Measurements from ENCODE around the gene OR6K6. TPM values are rescaled to one million over a fixed set of nuclear protein-coding genes. Genes with fewer than 3 reads are reported as not detected.

OR6K6 gene
- total RNA-seq, 1 donor from 2014 or later, result not detected

GRCh38 chr1:158717344-158717743 lies 37.2 kb upstream of the OR6K6 start:
- Mint-ChIP-seq H3K4me1 (ENCODE audit: unreplicated experiment) (no peaks in the 10 kb centered on the region), H3K27me3 (peaks cover 7% of the 10 kb centered on the region), H3K9me3 (no peaks in the 10 kb centered on the region), H3K36me3 (no peaks in the 10 kb centered on the region), H3K4me3 (no peak overlapping the region), H3K27ac (no peak overlapping the region)
- TF ChIP-seq CTCF (conservative IDR thresholded peaks at IDR 0.05), result no peak
- DNase-seq (ENCODE audit: extremely low spot score, unreplicated experiment), result no peak

GRCh38 chr1:158719664-158720063 lies 34.9 kb upstream of the OR6K6 start:
- Mint-ChIP-seq H3K27me3 (peaks cover 5% of the 10 kb centered on the region), H3K4me1 (ENCODE audit: unreplicated experiment) (no peaks in the 10 kb centered on the region), H3K9me3 (no peaks in the 10 kb centered on the region), H3K4me3 (no peak overlapping the region), H3K27ac (no peak overlapping the region), H3K36me3 (no peaks in the 10 kb centered on the region)
- DNase-seq (ENCODE audit: extremely low spot score, unreplicated experiment), result no peak
- no peak for TF ChIP-seq CTCF (conservative IDR thresholded peaks at IDR 0.05)

- DNase-seq (ENCODE audit: extremely low spot score, unreplicated experiment), result no peak
- no peak within 1 kb of the TSS for H3K4me3 Mint-ChIP-seq
- peaks cover 5% of the 10 kb centered on the region for H3K27me3 Mint-ChIP-seq
- H3K36me3 Mint-ChIP-seq, result no peaks in the 10 kb centered on the region
- no peak for TF ChIP-seq CTCF (conservative IDR thresholded peaks at IDR 0.05)
- H3K27ac Mint-ChIP-seq, result no peak within 1 kb of the TSS
- H3K9me3 Mint-ChIP-seq, result no peaks in the 10 kb centered on the region
- no peaks in the 10 kb centered on the region for H3K4me1 Mint-ChIP-seq (ENCODE audit: unreplicated experiment)
Observed at GRCh38 chr1:158720620-158721019, 33.9 kb upstream of the OR6K6 start, which contains the start of gene OR6K3. OR6K3 (minus strand) TSS chr1:158720720; CDS start chr1:158718115, 2,605 bp downstream.

GRCh38 chr1:158724442-158724841 lies 30.1 kb upstream of the OR6K6 start:
- Mint-ChIP-seq H3K9me3 (no peaks in the 10 kb centered on the region), H3K27ac (no peak overlapping the region), H3K27me3 (peaks cover 5% of the 10 kb centered on the region), H3K36me3 (no peaks in the 10 kb centered on the region), H3K4me3 (no peak overlapping the region), H3K4me1 (ENCODE audit: unreplicated experiment) (no peaks in the 10 kb centered on the region)
- TF ChIP-seq CTCF (conservative IDR thresholded peaks at IDR 0.05), result no peak
- no peak for DNase-seq (ENCODE audit: extremely low spot score, unreplicated experiment)

GRCh38 chr1:158728510-158729225 lies 25.9 kb upstream of the OR6K6 start:
- H3K36me3 Mint-ChIP-seq, result no peaks in the 10 kb centered on the region
- no peaks in the 10 kb centered on the region for H3K9me3 Mint-ChIP-seq
- no peak overlapping the region for H3K4me3 Mint-ChIP-seq
- H3K4me1 Mint-ChIP-seq (ENCODE audit: unreplicated experiment), result no peaks in the 10 kb centered on the region
- peaks cover 5% of the 10 kb centered on the region for H3K27me3 Mint-ChIP-seq
- no peak for TF ChIP-seq CTCF (conservative IDR thresholded peaks at IDR 0.05)
- H3K27ac Mint-ChIP-seq, result no peak overlapping the region
- no peak for DNase-seq (ENCODE audit: extremely low spot score, unreplicated experiment)
